GM10847 (cell line): ENCODE results near the gene CFAP61.

Experiments used
- POLR2A ChIP-seq: IDR thresholded peaks from 2 replicates; pipeline ENCODE4 v1.6.1; 2011; ENCODE audit not compliant: insufficient read length; ENCODE audit errors: extremely low read depth

CFAP61 gene

GRCh38 chr20:20070871-20071726, 18.8 kb downstream of the CFAP61 start:
- no peak for TF ChIP-seq POLR2A

- no peak for TF ChIP-seq POLR2A
Observed at GRCh38 chr20:20073801-20074371, 21.6 kb downstream of the CFAP61 start.

- TF ChIP-seq POLR2A = no peak
Observed at GRCh38 chr20:20075032-20075431, 22.7 kb downstream of the CFAP61 start.

GRCh38 chr20:20076297-20077065, 24.1 kb downstream of the CFAP61 start:
- no peak for TF ChIP-seq POLR2A

GRCh38 chr20:20078041-20078440, 25.7 kb downstream of the CFAP61 start:
- TF ChIP-seq POLR2A = no peak

GRCh38 chr20:20079102-20079784, 26.9 kb downstream of the CFAP61 start:
- no peak for TF ChIP-seq POLR2A

GRCh38 chr20:20083807-20084206, 31.5 kb downstream of the CFAP61 start:
- no peak for TF ChIP-seq POLR2A

- TF ChIP-seq POLR2A = no peak
Observed at GRCh38 chr20:20084296-20084752, 32.0 kb downstream of the CFAP61 start.

GRCh38 chr20:20085071-20085470, 32.7 kb downstream of the CFAP61 start:
- no peak for TF ChIP-seq POLR2A

GRCh38 chr20:20085812-20086211, 33.5 kb downstream of the CFAP61 start:
- no peak for TF ChIP-seq POLR2A

GRCh38 chr20:20089018-20089417, 36.7 kb downstream of the CFAP61 start:
- TF ChIP-seq POLR2A = no peak

GRCh38 chr20:20089939-20090338, 37.6 kb downstream of the CFAP61 start:
- no peak for TF ChIP-seq POLR2A

- no peak for TF ChIP-seq POLR2A
Observed at GRCh38 chr20:20092827-20093226, 40.5 kb downstream of the CFAP61 start.

GRCh38 chr20:20094410-20094809, 42.1 kb downstream of the CFAP61 start:
- no peak for TF ChIP-seq POLR2A
